Astrocyte of the hippocampus (primary cell): ENCODE data around the gene EFCAB12.
A peak's percentile ranks its signal among the peaks of the same experiment; 100 is the strongest.
"Not testable (repeated sequence)": the region's sequence is repeated elsewhere in the genome, so short reads cannot be mapped to it uniquely, and the experiment has no call there.

Experiments
- DNase-seq: peaks from one replicate; pipeline ENCODE4 v3.0.0; 2011; ENCODE audit warnings: low read depth, low spot score

Gene EFCAB12

DNA sequence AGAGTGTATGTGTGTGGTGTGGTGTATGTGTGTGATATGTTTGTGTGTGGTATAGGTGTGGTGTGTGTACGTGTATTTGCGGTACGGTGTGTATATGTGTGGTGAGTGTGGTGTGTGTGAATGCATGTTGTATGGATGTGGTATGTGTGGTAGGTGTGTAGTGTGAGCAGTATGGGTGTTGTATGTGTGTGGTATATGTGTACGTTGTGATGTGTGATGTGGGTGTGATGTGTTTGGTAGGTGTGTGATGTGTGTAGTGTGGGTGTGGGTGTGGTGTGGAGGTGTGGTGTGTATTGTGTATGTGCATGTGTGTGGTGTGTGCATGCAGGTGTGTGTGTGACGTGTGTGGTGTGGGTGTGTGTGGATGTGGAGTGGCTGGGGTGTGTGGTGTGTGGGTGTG lies 58.7 kb downstream of the EFCAB12 start:
- no peak for DNase-seq

DNA sequence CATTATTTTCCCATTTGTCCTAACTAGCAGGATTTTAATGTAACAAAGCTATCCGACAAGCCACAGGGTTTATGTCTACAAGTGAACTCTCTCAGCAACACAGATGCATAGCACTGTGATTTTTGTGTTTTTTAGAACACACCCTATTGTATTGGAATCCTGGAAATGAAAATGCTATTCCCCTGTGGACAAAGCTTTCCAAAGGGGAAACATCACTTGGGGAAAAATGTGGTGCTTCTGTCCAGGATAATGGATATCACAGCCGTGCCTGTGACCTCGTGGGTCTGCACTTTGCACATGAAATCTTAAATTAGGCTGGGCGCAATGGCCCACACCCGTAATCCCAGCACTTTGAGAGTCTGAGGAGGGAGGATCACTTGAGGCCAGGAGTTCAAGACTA lies 60.6 kb downstream of the EFCAB12 start:
- no peak for DNase-seq

DNA sequence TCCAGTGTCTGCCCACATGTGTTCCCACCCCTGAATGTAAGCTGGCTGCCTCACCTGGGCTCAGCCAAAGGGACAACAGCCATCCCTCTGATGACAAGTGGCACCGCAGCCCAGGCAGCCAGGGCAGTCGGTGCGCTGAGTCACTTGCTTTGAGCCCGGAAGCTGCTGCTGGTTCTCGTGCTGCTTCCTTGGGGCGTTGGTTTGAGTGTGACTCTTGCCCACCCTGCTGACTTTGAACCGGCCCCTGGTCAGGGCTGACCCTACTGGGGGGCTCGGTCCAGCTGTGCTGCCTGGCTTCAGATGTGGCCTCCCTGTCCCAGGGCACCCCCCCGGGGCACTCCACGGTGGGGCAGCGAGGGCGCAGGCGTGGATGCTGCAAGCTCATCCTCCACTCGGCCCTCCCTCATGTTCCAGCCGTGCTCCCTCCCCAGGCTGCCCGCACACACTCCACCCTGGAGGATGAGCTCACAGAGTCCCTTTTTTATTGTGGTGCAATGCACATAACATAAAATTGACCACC lies 62.1 kb downstream of the EFCAB12 start:
- DNase-seq: no peak

DNA sequence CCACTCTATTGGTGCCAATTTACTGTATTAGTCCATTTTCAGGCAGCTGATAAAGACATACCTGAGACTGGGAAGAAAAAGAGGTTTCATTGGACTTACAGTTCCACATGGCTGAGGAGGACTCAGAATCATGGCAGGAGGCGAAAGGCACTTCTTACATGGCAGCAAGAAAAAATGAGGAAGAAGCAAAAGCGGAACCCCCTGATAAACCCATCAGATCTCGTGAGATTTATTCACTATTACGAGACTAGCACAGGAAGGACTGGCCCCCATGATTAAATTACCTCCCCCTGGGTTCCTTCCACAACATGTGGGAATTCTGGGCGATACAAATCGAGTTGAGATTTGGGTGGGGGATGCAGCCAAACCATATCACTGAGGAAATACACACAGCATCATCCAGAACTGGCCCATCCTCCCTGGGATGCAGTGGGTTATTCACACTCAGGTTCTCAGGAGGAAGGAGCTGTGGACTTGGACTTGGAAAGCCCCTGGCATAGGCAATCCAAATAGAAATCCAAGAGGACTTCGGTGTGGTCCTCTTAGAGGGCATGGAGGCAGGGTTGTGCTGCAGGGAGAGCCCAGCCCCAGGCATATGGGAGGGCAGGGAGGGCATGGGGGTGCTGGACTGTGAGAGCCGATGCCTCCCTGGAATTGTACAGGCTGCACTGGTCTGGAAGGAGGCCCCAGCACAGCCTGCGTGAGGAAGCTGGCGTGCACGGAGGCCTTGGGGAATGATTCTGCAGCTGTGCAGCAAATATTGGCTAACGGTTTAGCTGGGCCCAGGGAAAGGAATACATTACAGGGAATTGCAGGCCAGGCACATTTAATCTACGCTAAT lies 62.9 kb downstream of the EFCAB12 start:
- DNase-seq: no peak

DNA sequence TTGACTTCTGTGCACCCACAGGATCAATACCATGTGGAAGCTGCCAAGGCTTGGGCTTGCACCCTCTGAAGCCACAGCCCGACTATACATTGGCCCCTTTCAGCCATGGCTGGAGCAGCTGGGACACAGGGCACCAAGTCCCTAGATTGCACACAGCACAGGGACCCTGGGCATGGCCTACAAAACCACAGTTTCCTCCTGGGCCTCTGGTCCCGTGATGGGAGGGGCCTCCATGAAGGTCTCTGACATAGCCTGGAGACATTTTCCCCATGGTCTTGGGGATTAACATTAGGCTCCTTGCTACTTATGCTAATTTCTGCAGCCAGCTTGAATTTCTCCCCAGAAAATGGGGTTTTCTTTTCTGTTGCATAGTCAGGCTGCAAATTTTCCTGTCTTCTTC lies 63.6 kb downstream of the EFCAB12 start:
- not testable (repeated sequence) for DNase-seq

DNA sequence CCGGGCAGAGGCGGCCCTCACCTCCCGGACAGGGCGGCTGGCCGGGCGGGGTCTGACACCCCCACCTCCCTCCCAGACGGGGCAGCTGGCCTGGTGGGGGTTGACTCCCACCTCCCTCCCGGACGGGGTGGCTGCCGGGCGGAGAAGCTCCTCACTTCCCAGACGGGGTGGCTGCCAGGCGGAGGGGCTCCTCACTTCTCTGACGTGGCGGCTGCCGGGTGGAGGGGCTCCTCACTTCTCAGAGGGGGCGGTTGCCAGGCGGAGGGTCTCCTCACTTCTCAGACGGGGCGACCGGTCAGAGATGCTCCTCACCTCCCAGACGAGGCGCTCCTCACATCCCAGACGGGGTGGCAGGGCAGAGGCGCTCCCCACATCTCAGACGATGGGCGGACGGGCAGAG lies 65.1 kb downstream of the EFCAB12 start:
- DNase-seq: not testable (repeated sequence)

DNA sequence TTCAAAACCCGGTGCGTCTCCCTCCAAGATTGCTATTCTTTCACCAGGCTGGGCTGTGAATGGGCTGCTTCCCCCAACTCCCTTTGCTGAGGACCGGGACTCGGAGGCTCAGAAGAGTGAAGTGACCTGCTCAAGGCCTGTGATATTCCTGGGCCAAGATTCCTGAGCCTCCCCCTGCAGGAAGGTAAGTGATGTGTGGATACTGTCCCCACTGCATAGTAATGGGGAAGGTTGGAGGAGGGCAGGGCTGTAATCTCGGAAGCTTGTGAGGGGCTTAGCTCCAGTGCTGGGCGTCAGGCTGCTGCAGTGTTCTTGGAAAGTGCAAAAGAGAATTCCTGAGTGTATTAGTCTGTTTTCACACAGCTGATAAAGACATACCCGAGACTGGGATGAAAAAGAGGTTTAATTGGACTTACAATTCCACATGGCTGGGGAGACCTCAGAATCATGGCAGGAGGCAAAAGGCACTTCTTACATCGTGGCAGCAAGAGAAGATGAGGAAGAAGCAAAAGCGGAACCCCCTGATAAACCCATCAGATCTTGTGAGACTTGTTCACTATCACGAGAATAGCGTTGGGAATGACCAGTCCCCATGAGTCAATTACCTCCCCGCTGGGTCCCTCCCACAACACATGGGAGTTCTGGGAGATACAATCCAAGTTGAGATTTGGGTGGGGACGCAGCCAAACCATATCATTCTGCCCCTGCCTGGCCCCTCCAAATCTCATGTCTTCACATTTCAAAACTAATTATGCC lies 67.6 kb downstream of the EFCAB12 start:
- peak; percentile 50 for DNase-seq

DNA sequence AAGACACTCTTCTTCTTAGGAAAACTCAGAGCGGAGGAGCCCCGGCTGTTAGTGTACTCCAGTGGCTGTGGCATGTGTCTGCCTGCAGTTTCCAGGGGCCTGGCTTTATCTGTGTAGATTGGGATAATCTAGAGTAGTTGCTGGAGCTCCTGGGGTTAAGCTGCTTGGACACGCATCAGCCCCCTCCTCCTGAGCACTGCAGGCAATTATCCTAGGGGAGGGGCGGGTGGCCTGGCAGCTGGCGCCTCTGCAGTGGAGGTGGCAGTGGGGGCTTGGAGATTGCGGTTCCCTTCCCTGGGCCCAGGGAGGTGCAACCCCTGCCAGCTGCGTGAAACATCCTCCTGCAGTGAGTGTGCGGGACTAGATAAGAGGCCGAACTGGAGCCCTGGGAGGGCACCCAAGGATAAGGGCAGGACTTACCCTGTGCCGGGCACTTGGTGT lies 68.2 kb downstream of the EFCAB12 start:
- DNase-seq: no peak

DNA sequence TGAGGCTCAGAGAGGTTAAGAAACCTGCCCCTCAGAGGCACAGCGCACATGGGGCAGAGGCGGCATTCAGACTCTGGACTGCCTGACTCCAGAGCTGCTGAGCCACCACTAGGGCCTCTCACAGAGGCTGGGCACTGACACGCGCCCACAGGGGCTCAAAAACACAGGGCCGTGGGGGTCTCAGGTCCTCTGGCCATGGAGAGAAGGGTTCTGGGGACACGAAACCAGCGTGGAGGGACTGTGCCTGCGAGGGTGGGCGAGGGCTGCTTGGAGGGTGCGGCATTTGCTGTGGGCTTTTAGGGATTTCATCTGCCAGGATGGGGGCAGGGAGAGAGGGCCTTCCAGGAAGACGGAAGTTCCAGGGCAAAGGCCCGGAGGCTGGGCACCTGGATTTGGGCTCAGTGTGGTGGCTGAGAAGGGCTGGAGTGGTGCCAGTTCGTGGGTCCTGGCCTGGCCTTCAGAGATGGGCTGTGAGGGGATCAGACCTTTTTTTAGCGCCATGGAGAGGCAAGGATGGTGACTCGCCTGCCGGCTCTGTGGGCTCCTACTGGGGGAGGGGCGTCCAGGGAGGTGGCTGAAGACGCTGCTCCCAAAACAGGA lies 69.6 kb downstream of the EFCAB12 start:
- no peak for DNase-seq

DNA sequence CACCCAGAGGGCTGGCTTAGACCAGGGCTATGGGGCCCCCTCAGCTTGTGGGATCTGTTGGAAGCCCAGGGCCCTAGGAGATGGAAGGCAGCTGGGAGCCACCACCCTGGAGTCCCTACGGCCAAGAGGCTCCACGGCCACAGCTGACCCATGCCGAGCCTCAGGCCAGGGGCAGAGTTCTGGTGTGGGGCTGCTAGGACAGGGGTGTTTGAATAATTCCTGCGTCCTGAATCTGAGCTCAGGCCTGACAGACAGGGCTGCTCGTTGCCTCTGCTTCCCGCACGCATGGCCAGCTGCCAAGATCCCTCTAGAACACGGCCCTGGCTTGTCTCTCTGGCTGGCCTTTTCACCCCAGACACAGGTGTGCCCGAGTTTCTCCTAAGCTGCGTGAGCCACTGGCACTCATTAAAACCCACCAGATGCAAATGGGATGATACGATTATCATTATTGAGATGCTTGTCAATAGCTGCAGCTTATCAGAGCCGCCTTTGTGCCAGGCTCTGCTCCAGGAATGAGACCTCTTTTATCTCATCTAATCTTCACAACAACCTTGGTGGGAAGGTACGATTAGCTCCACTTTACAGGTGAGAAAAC lies 70.2 kb downstream of the EFCAB12 start:
- DNase-seq: no peak

DNA sequence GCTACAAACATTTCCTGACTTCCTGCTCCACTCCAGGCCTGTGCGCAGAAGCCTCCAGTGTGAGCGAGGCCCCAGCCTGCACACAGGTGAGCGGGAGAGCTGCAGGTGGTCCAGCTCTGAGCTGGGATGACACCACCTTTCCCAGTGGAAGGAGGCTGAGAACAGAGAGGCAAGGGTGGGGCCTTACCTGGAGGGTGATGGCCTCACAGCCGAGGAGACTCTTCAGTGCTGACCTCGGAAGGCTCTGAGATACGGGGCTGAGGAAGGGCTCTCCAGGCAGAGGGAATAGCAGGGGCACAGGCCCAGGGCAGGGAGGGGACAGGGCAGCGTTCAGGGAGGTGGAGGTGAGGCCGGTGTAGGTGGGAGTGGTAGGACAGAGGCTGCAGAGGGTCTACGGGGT lies 70.8 kb downstream of the EFCAB12 start:
- DNase-seq: no peak

DNA sequence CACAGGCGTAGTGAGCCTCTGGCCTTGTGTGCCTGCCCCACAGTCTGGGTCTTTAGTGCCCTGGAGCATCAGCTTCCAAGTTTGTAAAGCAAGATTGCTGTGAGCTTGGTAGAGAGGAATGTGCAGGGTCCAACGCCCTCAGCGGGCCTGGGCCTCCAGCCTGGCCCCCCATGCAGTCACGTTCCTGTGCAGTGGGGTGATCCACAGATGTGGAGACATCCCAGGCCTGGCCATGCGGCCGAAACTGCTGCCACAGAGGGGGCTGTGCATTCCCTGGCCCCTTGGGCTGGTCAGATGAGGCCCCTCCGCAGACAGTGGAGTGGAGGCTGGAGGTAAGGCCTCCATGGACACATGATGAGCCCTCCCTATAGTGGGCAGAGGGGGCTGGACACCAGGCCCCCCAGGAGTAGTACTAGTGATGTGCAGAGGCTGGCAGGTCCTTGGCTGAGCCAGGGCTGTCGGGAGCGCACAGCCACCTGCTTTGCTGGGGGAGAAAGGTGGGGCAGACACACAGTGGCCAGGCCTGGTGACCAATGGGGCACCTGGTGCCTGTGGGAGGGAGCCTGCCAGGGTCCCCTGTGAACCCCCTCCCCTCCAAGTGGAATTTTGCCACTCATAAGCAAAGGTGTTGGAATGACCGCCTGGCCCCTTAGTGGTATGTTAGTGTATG lies 71.5 kb downstream of the EFCAB12 start:
- no peak for DNase-seq

DNA sequence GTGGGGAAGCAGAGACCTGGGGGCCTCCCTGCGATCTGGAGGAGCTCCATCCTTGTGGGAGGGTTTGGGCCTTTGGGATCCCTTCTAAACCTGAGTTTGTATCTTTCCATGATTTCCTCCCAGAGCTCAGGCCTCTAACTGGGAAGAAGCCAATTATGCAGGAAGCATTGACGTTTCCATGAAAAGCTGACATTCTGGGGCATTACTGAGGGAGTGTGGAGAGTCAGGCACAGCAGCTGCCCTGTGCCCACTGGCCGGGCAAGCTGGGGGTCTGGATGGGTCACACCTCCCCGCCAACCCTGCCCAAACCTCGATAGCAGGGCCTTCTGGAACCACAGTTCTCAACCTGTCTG lies 74.9 kb downstream of the EFCAB12 start:
- DNase-seq: no peak

DNA sequence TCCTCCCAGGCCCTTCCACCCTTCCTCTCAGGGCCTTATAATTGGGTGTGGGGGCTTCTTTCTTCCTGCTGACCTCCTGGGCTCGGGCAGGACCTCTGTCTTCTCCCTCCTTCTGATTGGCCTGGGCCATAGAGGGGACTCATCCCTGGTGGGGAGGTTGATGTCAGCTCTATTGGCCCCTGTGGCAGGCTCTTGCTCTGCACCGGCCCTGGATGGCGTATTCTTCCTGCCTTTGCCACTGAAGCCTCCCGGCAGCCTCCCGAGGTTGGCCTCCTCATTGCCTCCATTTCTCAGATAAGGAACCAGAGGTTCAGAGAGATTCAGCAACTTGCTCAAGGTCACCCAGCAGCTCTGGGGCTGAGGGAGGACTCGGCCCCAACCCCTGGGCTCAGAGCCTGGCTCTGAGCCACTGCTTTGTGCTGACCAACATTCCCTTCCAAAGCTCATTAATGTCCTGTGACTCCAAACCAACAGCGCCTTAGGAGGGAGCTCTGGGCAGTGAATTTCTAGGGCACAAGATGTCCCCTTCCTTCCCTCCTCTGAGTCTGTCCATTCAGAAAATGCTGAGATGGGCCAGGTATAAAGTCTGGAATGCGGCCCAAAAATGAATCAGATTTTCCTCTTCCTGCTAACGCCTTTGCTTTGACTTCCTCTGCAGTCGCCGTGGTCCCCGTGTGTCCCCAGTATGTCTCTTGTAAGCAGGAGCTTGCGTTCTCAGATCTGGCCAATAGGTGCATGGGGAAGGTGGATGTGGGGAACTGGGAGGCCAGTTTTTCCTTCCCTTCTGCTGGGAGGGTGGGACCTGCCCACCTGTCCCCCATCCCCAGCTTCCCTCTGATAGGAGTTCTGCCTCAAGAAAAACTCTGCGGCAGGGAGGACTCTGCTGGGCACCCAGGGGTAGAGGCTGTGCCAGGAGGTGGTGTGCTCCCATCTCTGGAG lies 75.5 kb downstream of the EFCAB12 start:
- no peak for DNase-seq

DNA sequence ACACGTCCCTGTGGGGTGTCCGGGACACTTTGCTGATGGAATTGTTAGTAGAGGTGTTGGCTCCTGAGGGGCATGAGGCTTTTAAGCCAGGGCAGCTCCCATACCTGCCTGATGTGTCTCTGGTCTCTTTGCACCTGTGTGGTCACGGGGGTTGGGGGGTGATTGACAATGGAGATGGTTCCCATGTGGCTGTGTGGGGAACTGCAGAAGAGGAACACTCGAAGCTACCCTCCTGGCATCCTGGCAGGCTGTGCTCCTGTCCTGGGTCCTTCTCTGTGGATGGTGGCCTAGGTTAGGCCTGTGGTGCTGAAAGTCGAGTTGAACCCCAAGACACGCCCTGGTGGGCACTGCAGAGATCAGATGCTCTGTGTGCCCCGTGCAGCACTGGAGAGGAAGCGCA lies 76.4 kb downstream of the EFCAB12 start:
- no peak for DNase-seq
